Gastroesophageal sphincter (tissue), 3 donors: Measurements from ENCODE around the gene ATP7A.

Experiments used
- CTCF ChIP-seq, 4 experiments: fragments of 200-600 bp in 2 of 4; fragments of 450-650 bp in 2 of 4; sonication (generic) in 1 of 4; IDR thresholded peaks; one replicate each; pipeline ENCODE4 v1.5.1; 2017 to 2019; ENCODE audit warnings: antibody characterized with exemption in 4 of 4, mild to moderate bottlenecking in 2 of 4, moderate library complexity in 2 of 4
- EP300 ChIP-seq: sonication (generic); formaldehyde crosslinking; IDR thresholded peaks from one replicate; pipeline ENCODE4 v1.6.1; 2017; ENCODE audit warnings: antibody characterized with exemption, mild to moderate bottlenecking

GRCh38 chrX:78071331-78071730 is 160.8 kb downstream of the ATP7A start:
- no peak for TF ChIP-seq CTCF (IDR thresholded peaks at IDR 0.05)
- TF ChIP-seq EP300, result no peak
